Mesenchymal stem cell (in vitro differentiated cells and primary cell): Measurements from ENCODE around the gene CUTA.
A peak's percentile ranks its signal among the peaks of the same experiment; 100 is the strongest.

ENCODE experiments used
- DNase-seq: peaks from one replicate; pipeline ENCODE4 v3.0.0-alpha.2; 2013
- H2AFZ ChIP-seq: one replicate; pipeline ENCODE4 v1.6.1; 2013; ENCODE audit warnings: low read depth, mild to moderate bottlenecking, control low read depth, inconsistent platforms, low read length, moderate library complexity
- H2AK5ac ChIP-seq: 2 replicates; pipeline ENCODE4 v1.6.1; 2013; ENCODE audit warnings: low read length, moderate library complexity, mild to moderate bottlenecking, inconsistent platforms; ENCODE audit not compliant: severe bottlenecking
- H2BK120ac ChIP-seq: one replicate; pipeline ENCODE4 v1.6.1; 2013; ENCODE audit warnings: low read depth, mild to moderate bottlenecking, inconsistent platforms, low read length, moderate library complexity
- H2BK12ac ChIP-seq, 2 experiments: one replicate each; pipeline ENCODE4 v1.6.1; 2013; ENCODE audit warnings: inconsistent platforms in 2 of 2, low read length in 2 of 2, mild to moderate bottlenecking in 2 of 2, moderate library complexity in 2 of 2, control low read depth in 1 of 2
- H2BK15ac ChIP-seq: one replicate; pipeline ENCODE4 v1.6.1; 2013; ENCODE audit warnings: mild to moderate bottlenecking, low read depth, inconsistent platforms; ENCODE audit not compliant: poor library complexity, severe bottlenecking
- H2BK5ac ChIP-seq: 2 replicates; pipeline ENCODE4 v1.6.1; 2013; ENCODE audit warnings: low read depth, mild to moderate bottlenecking, low read length, control low read depth, inconsistent platforms; ENCODE audit not compliant: poor library complexity, severe bottlenecking
- H3K14ac ChIP-seq, 2 experiments: one replicate each; pipeline ENCODE4 v1.6.1; 2013; ENCODE audit warnings: inconsistent platforms in 2 of 2, low read length in 2 of 2, control low read depth in 1 of 2, mild to moderate bottlenecking in 1 of 2, moderate library complexity in 1 of 2
- H3K18ac ChIP-seq, 2 experiments: one replicate each; pipeline ENCODE4 v1.6.1; 2013; ENCODE audit warnings: inconsistent platforms in 2 of 2, low read length in 2 of 2, control low read depth in 1 of 2, low read depth in 1 of 2, mild to moderate bottlenecking in 1 of 2
- H3K23ac ChIP-seq, 2 experiments: one replicate each; pipeline ENCODE4 v1.6.1; 2013; ENCODE audit warnings: inconsistent platforms in 2 of 2, low read length in 2 of 2, mild to moderate bottlenecking in 2 of 2, moderate library complexity in 2 of 2, control low read depth in 1 of 2
- H3K27ac ChIP-seq: 2 replicates; pipeline ENCODE4 v1.5.1; 2013; ENCODE audit warnings: mild to moderate bottlenecking, moderate library complexity, low read length, control low read depth, inconsistent platforms; ENCODE audit not compliant: poor library complexity, severe bottlenecking
- H3K27me3 ChIP-seq, 2 experiments: 2 replicates each; pipeline versions ENCODE4 v1.6.1 to v1.7.0; 2013; ENCODE audit warnings: low read length in 2 of 2, mild to moderate bottlenecking in 2 of 2, moderate library complexity in 2 of 2, control low read depth in 1 of 2, inconsistent platforms in 1 of 2; ENCODE audit not compliant: control insufficient read depth in 1 of 2, insufficient read depth in 1 of 2
- H3K36me3 ChIP-seq, 2 experiments: 2 replicates each; pipeline versions ENCODE4 v1.6.1 to v1.7.0; 2013; ENCODE audit warnings: low read length in 2 of 2, control low read depth in 1 of 2, inconsistent platforms in 1 of 2, low read depth in 1 of 2, mild to moderate bottlenecking in 1 of 2; ENCODE audit not compliant: insufficient read depth in 2 of 2, control insufficient read depth in 1 of 2
- H3K4ac ChIP-seq, 2 experiments: one replicate each; pipeline ENCODE4 v1.6.1; 2013; ENCODE audit warnings: inconsistent platforms in 2 of 2, low read length in 2 of 2, mild to moderate bottlenecking in 2 of 2, moderate library complexity in 2 of 2, control low read depth in 1 of 2, low read depth in 1 of 2
- H3K4me1 ChIP-seq: 2 replicates; pipeline ENCODE4 v1.6.1; 2013; ENCODE audit warnings: low read depth, low read length, control low read depth; ENCODE audit not compliant: control insufficient read depth, insufficient read depth
- H3K4me2 ChIP-seq: 2 replicates; pipeline ENCODE4 v1.6.1; 2013; ENCODE audit warnings: low read length, mild to moderate bottlenecking, inconsistent platforms; ENCODE audit not compliant: poor library complexity, severe bottlenecking
- H3K4me3 ChIP-seq, 2 experiments: 2 replicates each; pipeline versions ENCODE4 v1.5.1 to v1.7.0; 2013; ENCODE audit warnings: low read length in 2 of 2, mild to moderate bottlenecking in 2 of 2, control low read depth in 1 of 2, low read depth in 1 of 2; ENCODE audit not compliant: insufficient read depth in 1 of 2
- H3K79me1 ChIP-seq: replicated peaks from 2 replicates; pipeline ENCODE4 v1.6.1; 2013; ENCODE audit warnings: mild to moderate bottlenecking, control low read depth, low read length, inconsistent platforms; ENCODE audit not compliant: poor library complexity, severe bottlenecking
- H3K9ac ChIP-seq: 2 replicates; pipeline ENCODE4 v1.7.0; 2013; ENCODE audit warnings: mild to moderate bottlenecking, low read length, moderate library complexity
- H3K9me3 ChIP-seq: 2 replicates; pipeline ENCODE4 v1.7.0; 2013; ENCODE audit warnings: mild to moderate bottlenecking, low read length; ENCODE audit not compliant: control insufficient read depth
- H4K8ac ChIP-seq: one replicate; pipeline ENCODE4 v1.6.1; 2013; ENCODE audit warnings: inconsistent platforms, mild to moderate bottlenecking, low read length, moderate library complexity
- H4K91ac ChIP-seq: one replicate; pipeline ENCODE4 v1.6.1; 2013; ENCODE audit warnings: mild to moderate bottlenecking, low read length, inconsistent platforms
- WGBS: methylation state at CpG from one replicate; pipeline ENCODE4 v1.1.7; 2013; ENCODE audit warnings: mixed read lengths; 5-methylcytosine and 5-hydroxymethylcytosine counted together

Gene CUTA

GRCh38 chr6:33391922-33392594 lies 25.8 kb downstream of the CUTA start:
- H3K14ac ChIP-seq: peak overlapping the region in 1 of 2 experiments; percentile 79
- no peaks in the 10 kb centered on the region for H3K36me3 ChIP-seq
- peaks cover 2% of the 10 kb centered on the region for H3K4me1 ChIP-seq
- H3K4me2 ChIP-seq: peak overlapping the region; percentile 82
- DNase-seq: peak; percentile 62
- no peaks in the 10 kb centered on the region for H3K79me1 ChIP-seq
- peak overlapping the region in 1 of 2 experiments; percentile 59 for H3K4ac ChIP-seq
- H3K4me3 ChIP-seq: peak overlapping the region; percentile 69 to 89
- H3K18ac ChIP-seq: peak overlapping the region in 1 of 2 experiments; percentile 1
- peak overlapping the region; percentile 9 for H4K91ac ChIP-seq
- no peak overlapping the region for H2BK120ac ChIP-seq
- peak overlapping the region; percentile 86 for H3K9ac ChIP-seq
- H4K8ac ChIP-seq: no peak overlapping the region
- no peaks in the 10 kb centered on the region for H3K9me3 ChIP-seq
- H2BK12ac ChIP-seq: no peak overlapping the region
- H2AFZ ChIP-seq: peak overlapping the region; percentile 55
- no peak overlapping the region for H2AK5ac ChIP-seq
- peak overlapping the region in 1 of 2 experiments; percentile 29 for H3K23ac ChIP-seq
- no peak overlapping the region for H2BK5ac ChIP-seq
- WGBS: 0% methylated on average over 17 of the region's 31 CpGs
- no peak overlapping the region for H3K27ac ChIP-seq
- no peak overlapping the region for H2BK15ac ChIP-seq
- H3K27me3 ChIP-seq: no peaks in the 10 kb centered on the region

- Histone ChIP-seq H3K36me3 (no peaks in the 10 kb centered on the region), H3K4me1 (peaks cover 2% of the 10 kb centered on the region), H2BK15ac (no peak within 1 kb of the TSS), H3K79me1 (no peaks in the 10 kb centered on the region), H3K23ac (peak within 1 kb of the TSS in 1 of 2 experiments; percentile 29), H3K14ac (peak within 1 kb of the TSS in 1 of 2 experiments; percentile 79), H3K4me2 (peak within 1 kb of the TSS; percentile 82), H3K4me3 (peak within 1 kb of the TSS; percentile 69 to 89), H2BK120ac (no peak within 1 kb of the TSS), H3K9ac (peak within 1 kb of the TSS; percentile 86), H2AFZ (peak within 1 kb of the TSS; percentile 55), H2BK5ac (no peak within 1 kb of the TSS), H3K9me3 (no peaks in the 10 kb centered on the region), H2BK12ac (no peak within 1 kb of the TSS), H4K91ac (peak within 1 kb of the TSS; percentile 9), H3K4ac (peak within 1 kb of the TSS; percentile 59 to 63), H3K27ac (peak within 1 kb of the TSS; percentile 72), H2AK5ac (peak within 1 kb of the TSS; percentile 10), H4K8ac (no peak within 1 kb of the TSS), H3K27me3 (no peaks in the 10 kb centered on the region), H3K18ac (peak within 1 kb of the TSS in 1 of 2 experiments; percentile 1)
- WGBS: 0% methylated on average over 51 of the region's 67 CpGs
- peak; percentile 100 for DNase-seq
These were observed 26.5 kb downstream of the CUTA start, which contains the start of gene KIFC1 for GRCh38 chr6:33391278-33391921. Gene KIFC1, plus strand, starts transcription at chr6:33391823. Its CDS starts 163 bp downstream, at chr6:33391986.

- no peaks in the 10 kb centered on the region for H3K9me3 ChIP-seq
- no peak overlapping the region for H2BK12ac ChIP-seq
- DNase-seq: no peak
- H3K27me3 ChIP-seq: no peaks in the 10 kb centered on the region
- H3K23ac ChIP-seq: no peak overlapping the region
- WGBS: 87% methylated on average over 8 of the region's 9 CpGs
- peak overlapping the region in 1 of 2 experiments; percentile 63 for H3K4ac ChIP-seq
- no peak overlapping the region for H2BK120ac ChIP-seq
- no peak overlapping the region for H4K8ac ChIP-seq
- no peak overlapping the region for H2AFZ ChIP-seq
- H3K79me1 ChIP-seq: no peaks in the 10 kb centered on the region
- peak overlapping the region; percentile 72 for H3K27ac ChIP-seq
- H2BK15ac ChIP-seq: no peak overlapping the region
- H3K36me3 ChIP-seq: no peaks in the 10 kb centered on the region
- H3K9ac ChIP-seq: peak overlapping the region; percentile 84
- peak overlapping the region; percentile 10 for H2AK5ac ChIP-seq
- no peak overlapping the region for H3K18ac ChIP-seq
- H4K91ac ChIP-seq: no peak overlapping the region
- H2BK5ac ChIP-seq: no peak overlapping the region
- H3K14ac ChIP-seq: no peak overlapping the region
- H3K4me2 ChIP-seq: no peak overlapping the region
- peaks cover 2% of the 10 kb centered on the region for H3K4me1 ChIP-seq
- H3K4me3 ChIP-seq: peak overlapping the region in 1 of 2 experiments; percentile 53
These were observed 27.1 kb downstream of the CUTA start for GRCh38 chr6:33390767-33391277.

GRCh38 chr6:33390173-33390572 lies 27.7 kb downstream of the CUTA start:
- Histone ChIP-seq H2BK15ac (no peak overlapping the region), H3K18ac (no peak overlapping the region), H4K91ac (no peak overlapping the region), H3K79me1 (no peaks in the 10 kb centered on the region), H3K14ac (no peak overlapping the region), H2BK12ac (no peak overlapping the region), H3K9me3 (no peaks in the 10 kb centered on the region), H3K4ac (no peak overlapping the region), H3K4me3 (no peak overlapping the region), H3K36me3 (no peaks in the 10 kb centered on the region), H2AK5ac (no peak overlapping the region), H3K27me3 (no peaks in the 10 kb centered on the region), H3K4me2 (no peak overlapping the region), H4K8ac (no peak overlapping the region), H2AFZ (no peak overlapping the region), H3K9ac (no peak overlapping the region), H2BK120ac (no peak overlapping the region), H3K27ac (no peak overlapping the region), H2BK5ac (no peak overlapping the region), H3K4me1 (peaks cover 2% of the 10 kb centered on the region), H3K23ac (no peak overlapping the region)
- no CpG with 5 or more reads among the region's 2 CpGs for WGBS
- no peak for DNase-seq
